ENCODE measurements around the gene CUL7. TPM values are rescaled to one million over a fixed set of nuclear protein-coding genes. Genes with fewer than 3 reads are reported as not detected.

Gene CUL7
- total RNA-seq, 1 experiment from 2014 or later, result 34.1 TPM

GRCh38 chr6:43019152-43019551 is 34.5 kb downstream of the CUL7 start:
- H3K9me2 ChIP-seq (ENCODE audit: insufficient read depth), result no peaks in the 10 kb centered on the region
- no peak overlapping the region for H3K4me2 ChIP-seq (ENCODE audit: low read length)
- intact Hi-C loops (cut with micrococcal nuclease), result no loop called here
- H3K4me3 ChIP-seq (replicated peaks in 1 of 2; ENCODE audit: low read depth in 1 of 2, low read length in 2 of 2), result no peak overlapping the region
- no peaks in the 10 kb centered on the region for H3K9me3 ChIP-seq (ENCODE audit: control insufficient read depth in 1 of 2, insufficient read depth in 1 of 2, low read depth in 1 of 2, low read length in 2 of 2)
- H3K27me3 ChIP-seq (ENCODE audit: insufficient read depth, low read length), result no peaks in the 10 kb centered on the region
- no peaks in the 10 kb centered on the region for H4K20me1 ChIP-seq (ENCODE audit: insufficient read depth)
- ATAC-seq, result no peak
- ChIA-PET CTCF (interaction anchor here (1.1 kb wide), 1 partner anchor 124 kb away, joined by 3 read pairs; no protein-coding TSS in a partner anchor), POLR2A (no interaction called here), RAD21 (ENCODE audit: low non-redundant PET in 1 of 2, low total read pairs in 2 of 2, uncharacterized antibody in 2 of 2, unreplicated experiment in 2 of 2) (no interaction called here)
- H3K36me3 ChIP-seq (ENCODE audit: control insufficient read depth in 1 of 2, insufficient read depth in 2 of 2, low read length in 2 of 2), result peaks cover 9 to 10% of the 10 kb centered on the region in 2 experiments
- no peak overlapping the region for H2AFZ ChIP-seq (ENCODE audit: low read depth, low read length, poor library complexity, severe bottlenecking)
- DNase-seq (ENCODE audit: low read depth, low spot score), result no peak
- peaks cover 9 to 28% of the 10 kb centered on the region in 2 experiments for H3K4me1 ChIP-seq (ENCODE audit: control insufficient read depth in 1 of 2, insufficient read depth in 2 of 2, low read length in 2 of 2)
- TF ChIP-seq TCF7L2 (IDR thresholded peaks at IDR 0.05; ENCODE audit: borderline replicate concordance, extremely low read depth, insufficient read depth, insufficient read length), result no peak
- no peak for TF ChIP-seq CEBPB (IDR thresholded peaks at IDR 0.05; ENCODE audit: low read depth)
- no peak for TF ChIP-seq SP1 (IDR thresholded peaks at IDR 0.05; ENCODE audit: low read depth)
- TF ChIP-seq EZH2 (IDR thresholded peaks at IDR 0.05), result no peak
- TF ChIP-seq YY1 (IDR thresholded peaks at IDR 0.05; ENCODE audit: extremely low read depth, insufficient replicate concordance, low read depth, low read length), result no peak
- no peak for TF ChIP-seq POLR2A (IDR thresholded peaks at IDR 0.05; ENCODE audit: borderline replicate concordance, extremely low read depth, insufficient read depth, insufficient read length)
- no peak for TF ChIP-seq RAD21 (IDR thresholded peaks at IDR 0.05; ENCODE audit: low read depth)
- TF ChIP-seq CBX3 (IDR thresholded peaks at IDR 0.05; ENCODE audit: low read depth), result no peak
- TF ChIP-seq CTCF (IDR thresholded peaks at IDR 0.05 in 2 of 3, conservative IDR thresholded peaks at IDR 0.05 in 1 of 3; ENCODE audit: borderline replicate concordance in 1 of 3, insufficient read depth in 1 of 3, low read depth in 2 of 3, low read length in 2 of 3), result no peak
- no peak for TF ChIP-seq ZNF274 (IDR thresholded peaks at IDR 0.05; ENCODE audit: low read depth, low read length)
- no peak overlapping the region for H3K9ac ChIP-seq (ENCODE audit: low read length)
- peaks cover 58% of the 10 kb centered on the region for H3K79me2 ChIP-seq (ENCODE audit: insufficient read depth, low read length)
- no TSS peak for BruUV-seq (replicated peaks)
- no peak overlapping the region for H3K27ac ChIP-seq (ENCODE audit: low read depth, low read length)

Measured in HCT116 (cell line).